DOHH2 (cell line): ENCODE data around the gene ADGRA1.
"Not testable (repeated sequence)": the region's sequence is repeated elsewhere in the genome, so short reads cannot be mapped to it uniquely, and the experiment has no call there.

Source experiments
- H3F3A ChIP-seq: fragments of 200-600 bp; sonication (generic), shearing (Covaris generic); 2 replicates; pipeline ENCODE4 v1.6.0; 2016; ENCODE audit warnings: antibody characterized with exemption, mild to moderate bottlenecking; ENCODE audit not compliant: control insufficient read depth, insufficient read depth
- H3K27ac ChIP-seq: fragments of 200-600 bp; sonication (generic); 2 replicates; pipeline ENCODE4 v1.5.1; 2014; ENCODE audit warnings: low read depth, mild to moderate bottlenecking, low read length, moderate library complexity
- H3K27me3 ChIP-seq: fragments of 200-600 bp; sonication (generic); 2 replicates; pipeline ENCODE4 v1.6.1; 2014; ENCODE audit warnings: mild to moderate bottlenecking, low read length, mixed read lengths; ENCODE audit not compliant: control insufficient read depth
- H3K36me3 ChIP-seq: fragments of 200-600 bp; sonication (generic); 2 replicates; pipeline ENCODE4 v1.6.1; 2014; ENCODE audit warnings: mild to moderate bottlenecking, low read length, moderate library complexity, mixed read lengths; ENCODE audit not compliant: control insufficient read depth
- H3K4me1 ChIP-seq: fragments of 200-600 bp; sonication (generic); 2 replicates; pipeline ENCODE4 v1.6.1; 2014; ENCODE audit warnings: mild to moderate bottlenecking, low read length, mixed read lengths; ENCODE audit not compliant: control insufficient read depth
- H3K4me2 ChIP-seq: fragments of 200-600 bp; sonication (generic); 2 replicates; pipeline ENCODE4 v1.6.0; 2014; ENCODE audit warnings: mild to moderate bottlenecking, low read length, moderate library complexity
- H3K4me3 ChIP-seq: fragments of 200-600 bp; sonication (generic); 2 replicates; pipeline ENCODE4 v1.5.1; 2014; ENCODE audit warnings: mild to moderate bottlenecking, low read length, mixed read lengths
- H3K79me2 ChIP-seq: fragments of 200-600 bp; sonication (generic); 2 replicates; pipeline ENCODE4 v1.6.1; 2014; ENCODE audit warnings: mild to moderate bottlenecking, low read length, mixed read lengths; ENCODE audit not compliant: control insufficient read depth
- H3K9me2 ChIP-seq: fragments of 200-600 bp; sonication (generic); replicated peaks from 2 replicates; pipeline ENCODE4 v1.6.1; 2014; ENCODE audit warnings: mild to moderate bottlenecking, low read length, mixed read lengths; ENCODE audit not compliant: control insufficient read depth
- H3K9me3 ChIP-seq: fragments of 200-600 bp; sonication (generic); 2 replicates; pipeline ENCODE4 v1.6.1; 2014; ENCODE audit warnings: antibody characterized with exemption, low read length, mixed read lengths; ENCODE audit not compliant: control insufficient read depth, insufficient read depth
- H4K20me1 ChIP-seq: fragments of 200-600 bp; sonication (generic); 2 replicates; pipeline ENCODE4 v1.6.0; 2014; ENCODE audit warnings: low read depth, mild to moderate bottlenecking, antibody characterized with exemption, low read length, moderate library complexity; ENCODE audit not compliant: control insufficient read depth, insufficient read depth
- CTCF ChIP-seq: fragments of 200-600 bp; sonication (generic); IDR thresholded peaks from one replicate; pipeline ENCODE4 v1.5.1; 2014; ENCODE audit warnings: antibody characterized with exemption, mild to moderate bottlenecking, low read depth, low read length; ENCODE audit not compliant: poor library complexity, severe bottlenecking
- EZH2phosphoT487 ChIP-seq: fragments of 200-600 bp; sonication (generic); IDR thresholded peaks from 2 replicates; pipeline ENCODE4 v1.6.1; 2017; ENCODE audit warnings: borderline replicate concordance, mild to moderate bottlenecking, antibody characterized with exemption, low read length, moderate library complexity, mixed read lengths

The ADGRA1 gene

GRCh38 chr10:133049639-133050038 lies 38.1 kb upstream of the ADGRA1 start:
- H3K27ac ChIP-seq = no peak overlapping the region
- H3K27me3 ChIP-seq = no peaks in the 10 kb centered on the region
- peaks cover 21% of the 10 kb centered on the region; the same call in 1 of the 2 replicates for H3K9me3 ChIP-seq
- no peaks in the 10 kb centered on the region for H4K20me1 ChIP-seq
- H3K36me3 ChIP-seq = no peaks in the 10 kb centered on the region
- no peak for TF ChIP-seq EZH2phosphoT487
- no peak for TF ChIP-seq CTCF
- H3K4me2 ChIP-seq = no peak overlapping the region
- no peaks in the 10 kb centered on the region for H3K79me2 ChIP-seq
- no peaks in the 10 kb centered on the region for H3F3A ChIP-seq
- no peaks in the 10 kb centered on the region for H3K4me1 ChIP-seq
- H3K4me3 ChIP-seq = no peak overlapping the region
- no peaks in the 10 kb centered on the region for H3K9me2 ChIP-seq

GRCh38 chr10:133050371-133050770 lies 37.4 kb upstream of the ADGRA1 start:
- TF ChIP-seq EZH2phosphoT487 (no peak), CTCF (no peak)
- Histone ChIP-seq H3K4me2 (no peak overlapping the region), H3K27me3 (no peaks in the 10 kb centered on the region), H3F3A (no peaks in the 10 kb centered on the region), H3K79me2 (no peaks in the 10 kb centered on the region), H3K9me2 (no peaks in the 10 kb centered on the region), H3K27ac (no peak overlapping the region), H4K20me1 (no peaks in the 10 kb centered on the region), H3K4me3 (no peak overlapping the region), H3K4me1 (no peaks in the 10 kb centered on the region), H3K9me3 (peaks cover 21% of the 10 kb centered on the region; the same call in 1 of the 2 replicates), H3K36me3 (no peaks in the 10 kb centered on the region)

GRCh38 chr10:133052076-133052475 lies 35.6 kb upstream of the ADGRA1 start:
- Histone ChIP-seq H4K20me1 (no peaks in the 10 kb centered on the region), H3K4me3 (no peak overlapping the region), H3K9me3 (peaks cover 13% of the 10 kb centered on the region; the same call in 1 of the 2 replicates), H3F3A (no peaks in the 10 kb centered on the region), H3K4me1 (no peaks in the 10 kb centered on the region), H3K9me2 (no peaks in the 10 kb centered on the region), H3K4me2 (no peak overlapping the region), H3K79me2 (no peaks in the 10 kb centered on the region), H3K27me3 (no peaks in the 10 kb centered on the region), H3K27ac (no peak overlapping the region), H3K36me3 (no peaks in the 10 kb centered on the region)
- TF ChIP-seq EZH2phosphoT487 (no peak), CTCF (no peak)

GRCh38 chr10:133053527-133054133 lies 34.1 kb upstream of the ADGRA1 start:
- H4K20me1 ChIP-seq, H3K27me3 ChIP-seq, H3K27ac ChIP-seq, H3F3A ChIP-seq, H3K4me1 ChIP-seq, H3K36me3 ChIP-seq, H3K79me2 ChIP-seq, H3K9me3 ChIP-seq, H3K4me3 ChIP-seq, H3K4me2 ChIP-seq, H3K9me2 ChIP-seq: not testable (repeated sequence)
